OCI-LY7 (cell line): ENCODE measurements around the gene TWIST2. TPM values are rescaled to one million over a fixed set of nuclear protein-coding genes. Genes with fewer than 3 reads are reported as not detected.

ENCODE experiments used
- BruUV-seq: library from RNA; stranded (reverse); fragments of 400-500 nt; replicated peaks from 2 replicates; lab custom pipeline; 2021; lab: Mats Ljungman, UMichigan
- CTCF ChIA-PET: fragments of 300-600 bp; sonication (Branson Sonifier 250); formaldehyde crosslinking; loops from one replicate; lab custom pipeline; 2022; ENCODE audit warnings: antibody characterized with exemption; ENCODE audit not compliant: unreplicated experiment; lab: Charles Lee
- POLR2A ChIA-PET: fragments of 300-600 bp; sonication (Branson Sonifier 250); formaldehyde crosslinking; loops from one replicate; lab custom pipeline; 2022; ENCODE audit warnings: antibody characterized with exemption; lab: Charles Lee
- DNase-seq: peaks from one replicate; pipeline ENCODE4 v3.0.0-alpha.2; 2015; ENCODE audit warnings: low spot score
- H2AFZ ChIP-seq: fragments of 200-600 bp; sonication (generic), shearing (Covaris generic); 2 replicates; pipeline ENCODE4 v1.6.1; 2014; ENCODE audit warnings: mild to moderate bottlenecking, antibody characterized with exemption, low read length, moderate library complexity
- H3K27ac ChIP-seq: fragments of 200-600 bp; sonication (generic); 2 replicates; pipeline ENCODE4 v1.5.1; 2014; ENCODE audit warnings: mixed run types, low read depth, mild to moderate bottlenecking, moderate library complexity, low read length, inconsistent platforms; ENCODE audit not compliant: poor library complexity, severe bottlenecking
- H3K36me3 ChIP-seq: fragments of 200-600 bp; sonication (generic); 2 replicates; pipeline ENCODE4 v1.6.1; 2014; ENCODE audit warnings: mild to moderate bottlenecking, antibody characterized with exemption, low read length, moderate library complexity, mixed read lengths; ENCODE audit not compliant: insufficient read depth
- H3K4me1 ChIP-seq: fragments of 200-600 bp; sonication (generic); 2 replicates; pipeline ENCODE4 v1.5.1; 2014; ENCODE audit warnings: mild to moderate bottlenecking, low read length; ENCODE audit not compliant: insufficient read depth, poor library complexity, severe bottlenecking
- H3K4me2 ChIP-seq: fragments of 200-600 bp; sonication (generic); 2 replicates; pipeline ENCODE4 v1.6.1; 2014; ENCODE audit warnings: mild to moderate bottlenecking, low read length
- H3K4me3 ChIP-seq: fragments of 200-600 bp; sonication (generic); 2 replicates; pipeline ENCODE4 v1.5.1; 2014; ENCODE audit warnings: mild to moderate bottlenecking, low read depth, low read length; ENCODE audit not compliant: poor library complexity, severe bottlenecking
- H3K79me2 ChIP-seq: fragments of 200-600 bp; sonication (generic); 2 replicates; pipeline ENCODE4 v1.6.1; 2016; ENCODE audit warnings: low read depth, mild to moderate bottlenecking, low read length, moderate library complexity, mixed read lengths; ENCODE audit not compliant: insufficient read depth
- H3K9me2 ChIP-seq: fragments of 200-600 bp; sonication (generic); 2 replicates; pipeline ENCODE4 v1.6.1; 2016; ENCODE audit warnings: mild to moderate bottlenecking, low read length, mixed read lengths; ENCODE audit not compliant: insufficient read depth
- H3K9me3 ChIP-seq: fragments of 200-600 bp; sonication (generic); 2 replicates; pipeline ENCODE4 v1.6.1; 2014; ENCODE audit warnings: mild to moderate bottlenecking, mixed run types, low read length, mixed read lengths
- H4K20me1 ChIP-seq: fragments of 200-600 bp; sonication (generic); 2 replicates; pipeline ENCODE4 v1.6.1; 2014; ENCODE audit warnings: mild to moderate bottlenecking, antibody characterized with exemption, low read length, moderate library complexity, mixed read lengths; ENCODE audit not compliant: insufficient read depth
- CTCF ChIP-seq: fragments of 200-600 bp; sonication (generic); conservative IDR thresholded peaks from 2 replicates; pipeline ENCODE4 v1.5.1; 2014; ENCODE audit warnings: mild to moderate bottlenecking, antibody characterized with exemption, low read length, moderate library complexity, mixed read lengths
- EZH2phosphoT487 ChIP-seq: fragments of 200-600 bp; sonication (generic); IDR thresholded peaks from 2 replicates; pipeline ENCODE4 v1.6.1; 2018; ENCODE audit warnings: low read depth, borderline replicate concordance, mild to moderate bottlenecking, mixed run types, antibody characterized with exemption, low read length, moderate library complexity, mixed read lengths
- intact Hi-C: fragments of 100-400 bp; cut with micrococcal nuclease; formaldehyde crosslinking; loops from one replicate; pipeline ENCODE4 v1.10.0; 2022; ENCODE audit not compliant: unreplicated experiment
- total RNA-seq, 2 experiments: library from RNA; depleted of rRNA in 1 of 2; stranded (reverse); fragments of >200 nt in 1 of 2; shearing (Covaris generic) in 1 of 2; gene quantifications; 2 replicates each; pipeline ENCODE4 v1.2.3, GENCODE V29; 2014 to 2022

Gene TWIST2
- total RNA-seq, 2 experiments from 2014 or later: not detected

DNA sequence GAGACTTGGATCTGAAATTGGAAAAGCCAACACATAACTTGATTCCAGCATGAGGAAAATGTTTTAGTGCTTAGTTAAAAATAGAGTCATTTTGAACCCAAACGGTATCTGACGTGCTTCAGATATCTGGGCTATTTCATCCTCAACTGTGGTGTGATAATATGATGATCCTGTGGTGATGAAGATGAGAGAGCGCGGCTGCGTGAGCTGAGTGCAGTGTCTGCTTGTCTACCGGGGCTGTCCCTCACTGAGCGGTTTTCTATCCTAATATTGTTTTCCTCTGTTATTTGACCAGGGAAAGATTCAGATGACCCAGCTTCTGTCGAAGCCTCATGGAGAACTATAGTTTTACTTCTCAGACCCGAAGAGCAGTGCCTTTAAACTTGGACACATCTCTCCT lies 5.8 kb downstream of the TWIST2 start:
- H3K79me2 ChIP-seq: no peaks in the 10 kb centered on the region
- no peaks in the 10 kb centered on the region for H4K20me1 ChIP-seq
- ChIA-PET CTCF (no interaction called here), POLR2A (no interaction called here)
- intact Hi-C loops: no loop called here
- no peak for TF ChIP-seq CTCF
- no peak for TF ChIP-seq EZH2phosphoT487
- H2AFZ ChIP-seq: no peak overlapping the region
- H3K9me3 ChIP-seq: no peaks in the 10 kb centered on the region
- no peak for DNase-seq
- no peaks in the 10 kb centered on the region for H3K9me2 ChIP-seq
- no peaks in the 10 kb centered on the region for H3K4me1 ChIP-seq
- H3K4me2 ChIP-seq: no peak overlapping the region
- no peak overlapping the region for H3K27ac ChIP-seq
- H3K4me3 ChIP-seq: no peak overlapping the region
- H3K36me3 ChIP-seq: no peaks in the 10 kb centered on the region
- no TSS peak for BruUV-seq

DNA sequence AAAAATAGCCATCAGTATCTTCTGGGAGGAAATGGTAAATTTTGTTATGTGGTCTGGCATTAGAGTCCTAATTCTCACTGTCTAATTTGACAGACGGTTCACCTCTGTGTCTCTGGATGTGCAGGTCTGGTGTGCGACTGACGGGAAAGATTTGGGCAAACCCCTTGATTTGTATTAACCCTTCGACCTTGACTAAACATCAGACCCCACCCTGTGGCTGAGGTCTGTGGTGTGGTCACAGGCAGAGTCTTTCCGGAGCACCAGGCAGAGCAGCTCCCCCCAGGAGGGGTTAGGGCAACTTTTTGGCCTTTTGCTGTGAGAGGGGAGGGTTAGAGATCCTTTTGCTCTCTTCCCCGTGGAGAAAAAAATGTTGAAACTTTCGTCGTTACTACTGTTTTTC lies 6.4 kb downstream of the TWIST2 start:
- Histone ChIP-seq H3K36me3 (no peaks in the 10 kb centered on the region), H4K20me1 (no peaks in the 10 kb centered on the region), H3K9me2 (no peaks in the 10 kb centered on the region), H3K79me2 (no peaks in the 10 kb centered on the region), H3K4me3 (no peak overlapping the region), H3K9me3 (no peaks in the 10 kb centered on the region), H3K27ac (no peak overlapping the region), H3K4me2 (no peak overlapping the region), H3K4me1 (no peaks in the 10 kb centered on the region), H2AFZ (no peak overlapping the region)
- DNase-seq: no peak
- TF ChIP-seq CTCF (no peak), EZH2phosphoT487 (no peak)
- ChIA-PET POLR2A (no interaction called here), CTCF (no interaction called here)
- intact Hi-C loops: no loop called here
- no TSS peak for BruUV-seq

DNA sequence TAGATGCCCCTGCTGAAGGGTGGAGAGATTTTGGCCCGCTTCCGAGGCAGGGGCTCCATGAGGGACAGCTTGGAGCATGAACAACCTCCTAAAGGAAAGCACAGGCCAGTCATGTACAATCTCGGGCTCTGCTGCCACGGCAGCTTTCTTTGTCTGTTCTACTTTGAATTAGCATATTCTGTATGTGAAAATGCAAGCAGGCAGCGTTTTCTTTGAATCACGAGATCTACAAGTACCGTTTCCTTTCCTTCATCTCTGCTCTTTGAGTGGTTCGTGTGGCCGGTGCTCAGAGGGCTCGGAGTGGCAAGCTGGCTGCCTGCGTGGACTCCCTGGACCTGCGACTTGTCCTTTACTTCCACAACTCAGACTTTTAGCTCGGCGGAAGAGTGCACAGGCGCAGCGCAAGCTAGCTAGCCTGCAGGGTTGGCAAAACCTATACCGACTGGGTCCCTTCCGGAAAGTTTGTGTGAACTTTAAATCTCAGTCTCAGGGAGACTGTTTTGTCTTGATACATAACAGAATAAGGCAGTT lies 6.9 kb downstream of the TWIST2 start:
- DNase-seq: no peak
- Histone ChIP-seq H3K9me2 (no peaks in the 10 kb centered on the region), H3K4me3 (no peak overlapping the region), H3K4me2 (no peak overlapping the region), H3K27ac (no peak overlapping the region), H3K9me3 (no peaks in the 10 kb centered on the region), H3K4me1 (no peaks in the 10 kb centered on the region), H3K36me3 (no peaks in the 10 kb centered on the region), H2AFZ (no peak overlapping the region), H3K79me2 (no peaks in the 10 kb centered on the region), H4K20me1 (no peaks in the 10 kb centered on the region)
- no peak for TF ChIP-seq CTCF
- TF ChIP-seq EZH2phosphoT487: no peak
- CTCF ChIA-PET: no interaction called here
- intact Hi-C loops: no loop called here
- BruUV-seq: no TSS peak
- POLR2A ChIA-PET: no interaction called here
